Fibroblast of skin of right biceps (primary cell): Measurements from ENCODE around the gene TRAPPC3.
"Not testable (repeated sequence)": the region's sequence is repeated elsewhere in the genome, so short reads cannot be mapped to it uniquely, and the experiment has no call there.

ENCODE experiments used
- DNase-seq: peaks from one replicate; pipeline ENCODE4 v3.0.0-alpha.2; 2013

Gene TRAPPC3

DNA sequence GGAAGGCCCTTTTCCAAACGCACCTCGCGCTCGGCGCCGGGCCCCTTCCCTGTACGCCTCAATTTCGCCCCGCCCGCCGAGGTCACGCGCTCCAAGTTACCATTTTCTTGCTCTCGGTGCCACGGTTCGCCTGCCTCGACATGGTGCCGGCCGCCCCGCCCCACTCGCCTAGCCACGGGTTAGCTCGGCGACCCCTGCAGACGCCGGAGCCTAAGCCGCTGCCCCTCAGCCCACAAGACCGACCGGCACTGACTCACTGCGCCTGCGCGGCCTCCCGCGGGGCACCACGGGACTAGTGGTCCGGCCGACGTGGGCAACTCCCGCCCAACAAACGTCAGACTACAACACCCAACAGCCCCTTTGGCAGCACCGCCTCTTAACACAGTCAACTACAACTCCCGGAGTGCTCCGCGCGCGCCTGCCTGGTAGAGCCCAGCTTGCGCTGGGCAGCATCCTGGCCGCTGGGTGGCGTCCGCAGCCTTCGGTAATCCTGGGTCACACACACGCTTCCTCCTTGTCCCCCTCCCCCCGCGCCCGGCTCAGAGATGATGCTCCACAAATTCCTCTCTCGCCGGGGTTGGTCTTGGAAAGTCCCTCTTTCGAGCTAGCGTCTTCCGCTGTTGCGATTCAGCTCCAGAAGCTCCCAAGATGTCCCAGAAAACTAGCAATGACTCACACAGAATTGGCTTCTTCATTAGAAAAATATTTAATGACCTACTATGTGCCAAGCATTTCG lies at the start of gene TRAPPC3:
Gene TRAPPC3, minus strand, starts transcription at position 250 of the 736 bp plus-strand sequence. Its CDS starts 108 bp downstream, at position 142.
- peak; percentile 100 for DNase-seq

GRCh38 chr1:36198641-36199040 lies 49.4 kb upstream of the TRAPPC3 start:
- DNase-seq = no peak

GRCh38 chr1:36196805-36197204 lies 47.5 kb upstream of the TRAPPC3 start:
- DNase-seq = not testable (repeated sequence)

GRCh38 chr1:36187800-36188593 lies 38.7 kb upstream of the TRAPPC3 start:
- peak; percentile 89 for DNase-seq

- DNase-seq = no peak
Measured at GRCh38 chr1:36183309-36183856, 34.1 kb upstream of the TRAPPC3 start.

DNA sequence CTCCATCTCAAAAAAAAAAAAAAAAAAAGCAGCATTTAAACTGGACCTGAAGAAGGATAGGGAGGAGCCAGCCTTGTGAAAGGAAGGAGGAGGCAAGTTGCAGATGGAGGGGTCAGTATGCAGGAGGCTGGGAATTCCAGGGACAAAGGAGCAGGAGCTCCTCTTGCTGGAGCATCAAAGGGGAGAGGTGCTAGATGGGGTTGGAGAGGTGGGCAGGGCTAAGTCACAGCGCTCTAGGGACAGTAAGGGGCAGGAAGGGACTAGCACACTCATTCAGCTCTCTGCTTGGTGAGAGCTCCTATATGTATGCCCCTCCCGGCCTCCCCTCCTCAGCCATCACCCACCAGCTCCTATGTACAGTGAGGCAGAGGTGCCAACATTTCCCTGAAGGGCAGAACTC lies 33.4 kb upstream of the TRAPPC3 start:
- no peak for DNase-seq

- DNase-seq = no peak
Measured at GRCh38 chr1:36179220-36179600, 29.9 kb upstream of the TRAPPC3 start.

DNA sequence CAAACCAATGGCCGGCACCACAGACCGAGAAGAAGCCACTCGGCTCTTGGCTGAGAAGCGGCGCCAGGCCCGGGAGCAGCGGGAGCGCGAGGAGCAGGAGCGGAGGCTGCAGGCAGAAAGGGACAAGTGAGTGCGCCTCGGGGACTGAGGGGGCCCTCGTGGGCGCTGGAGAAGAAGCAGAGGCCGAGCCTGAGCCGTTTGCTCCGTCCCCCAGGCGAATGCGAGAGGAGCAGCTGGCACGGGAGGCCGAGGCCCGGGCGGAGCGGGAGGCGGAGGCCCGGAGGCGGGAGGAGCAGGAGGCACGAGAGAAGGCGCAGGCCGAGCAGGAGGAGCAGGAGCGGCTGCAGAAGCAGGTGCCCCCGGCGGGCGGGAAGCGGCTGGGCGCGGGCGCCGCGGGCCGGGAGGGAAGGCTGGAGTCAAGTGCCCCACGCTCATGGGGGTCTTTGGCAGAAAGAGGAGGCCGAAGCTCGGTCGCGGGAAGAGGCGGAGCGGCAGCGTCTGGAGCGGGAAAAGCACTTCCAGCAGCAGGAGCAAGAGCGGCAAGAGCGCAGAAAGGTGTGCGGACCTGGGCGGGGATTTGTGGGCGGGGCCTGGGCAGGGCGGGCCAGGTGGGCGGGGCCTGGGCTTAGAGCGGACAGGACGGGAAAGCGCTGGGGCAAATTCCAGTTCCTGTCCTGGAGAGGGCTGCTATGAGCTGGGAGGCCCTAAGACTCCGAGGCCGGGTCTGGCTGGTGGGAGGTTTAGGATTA lies 29.4 kb upstream of the TRAPPC3 start:
- DNase-seq = no peak

GRCh38 chr1:36177589-36178431 lies 28.5 kb upstream of the TRAPPC3 start:
- no peak for DNase-seq

DNA sequence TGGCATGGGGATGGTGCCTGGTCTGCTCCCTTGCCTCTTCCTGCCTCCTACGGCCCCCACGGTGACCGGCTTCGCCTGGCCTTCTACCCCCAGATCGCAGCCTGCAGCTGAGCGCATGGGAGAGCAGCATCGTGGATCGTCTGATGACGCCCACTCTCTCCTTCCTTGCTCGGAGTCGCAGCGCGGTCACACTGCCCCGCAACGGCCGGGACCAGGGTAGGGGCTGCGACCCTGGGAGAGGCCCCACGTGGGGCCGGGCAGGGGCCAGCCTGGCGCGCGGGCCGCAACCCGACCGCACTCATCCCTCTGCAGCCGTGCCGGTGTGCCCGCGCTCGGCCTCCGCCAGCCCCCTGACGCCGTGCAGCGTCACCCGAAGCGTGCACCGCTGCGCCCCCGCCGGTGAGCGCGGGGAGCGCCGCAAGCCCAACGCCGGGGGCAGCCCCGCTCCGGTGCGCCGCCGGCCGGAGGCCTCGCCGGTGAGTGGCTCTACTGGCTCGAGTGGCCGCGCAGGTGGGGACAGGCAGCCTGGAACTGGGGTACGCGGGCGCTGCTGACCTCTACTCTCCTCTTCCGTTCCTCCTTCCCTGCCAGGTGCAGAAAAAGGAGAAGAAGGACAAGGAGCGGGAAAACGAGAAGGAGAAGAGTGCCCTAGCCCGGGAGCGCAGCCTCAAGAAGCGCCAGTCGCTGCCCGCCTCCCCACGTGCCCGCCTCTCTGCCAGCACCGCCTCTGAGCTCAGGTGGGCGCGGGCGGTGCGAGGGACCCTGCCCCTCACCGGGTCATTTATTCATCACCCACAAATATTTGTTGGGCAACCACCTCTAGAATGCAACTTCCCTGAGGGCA lies 27.0 kb upstream of the TRAPPC3 start:
- no peak for DNase-seq

GRCh38 chr1:36175137-36176095 lies 26.1 kb upstream of the TRAPPC3 start:
- DNase-seq = peak; percentile 54

DNA sequence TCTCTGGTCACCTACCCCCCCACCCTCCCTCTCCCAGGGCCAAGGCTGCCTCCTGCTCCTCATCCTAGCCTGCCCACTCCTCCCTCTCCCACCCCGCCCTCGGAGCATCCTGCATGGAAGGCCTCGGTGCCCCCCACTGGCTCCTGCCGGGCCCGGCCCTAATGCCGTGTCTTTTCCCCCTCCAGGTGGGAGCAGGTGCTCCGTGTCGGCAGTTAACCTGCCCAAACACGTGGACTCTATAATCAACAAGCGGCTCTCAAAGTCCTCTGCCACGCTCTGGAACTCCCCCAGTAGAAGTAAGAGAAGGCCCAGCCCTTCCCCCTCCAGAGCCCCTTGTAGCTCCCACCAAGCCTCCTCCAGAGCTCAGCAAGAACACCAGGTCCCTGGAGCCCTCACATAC lies 25.4 kb upstream of the TRAPPC3 start:
- DNase-seq = no peak

- peak; percentile 89 for DNase-seq
Measured at GRCh38 chr1:36172983-36173382, 23.7 kb upstream of the TRAPPC3 start.

DNA sequence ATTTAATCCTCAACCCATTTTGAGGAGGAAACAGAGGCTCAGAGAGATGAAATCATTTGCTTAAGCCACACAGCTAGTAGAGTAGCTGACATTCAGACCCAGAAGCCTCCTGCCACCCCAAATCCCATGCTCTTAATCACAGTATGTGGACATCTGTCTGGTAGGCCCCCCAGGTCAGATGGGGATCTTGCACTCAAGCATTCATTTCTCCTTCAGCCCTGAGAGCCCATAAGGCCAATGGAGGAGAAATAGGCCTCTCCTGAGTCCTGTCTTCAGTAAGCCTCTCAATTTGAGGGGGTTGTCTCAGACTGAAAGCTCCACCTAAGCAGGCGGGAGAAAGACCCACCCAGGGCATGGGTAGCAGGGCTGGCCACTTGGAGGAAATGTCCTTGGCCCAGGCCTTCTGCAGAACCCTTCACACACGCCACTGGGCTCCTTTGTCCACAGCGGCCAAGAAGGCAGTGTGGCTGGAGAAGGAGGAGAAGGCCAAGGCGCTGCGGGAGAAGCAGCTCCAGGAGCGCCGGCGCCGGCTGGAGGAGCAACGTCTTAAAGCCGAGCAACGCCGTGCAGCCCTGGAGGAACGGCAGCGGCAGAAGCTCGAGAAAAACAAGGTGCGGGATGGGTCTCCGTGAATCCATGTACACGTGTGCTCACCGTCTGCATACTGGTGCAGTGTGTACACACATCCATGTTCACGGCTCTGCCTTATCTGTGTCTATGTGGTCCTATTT lies 22.9 kb upstream of the TRAPPC3 start:
- DNase-seq = no peak

GRCh38 chr1:36170643-36171412 lies 21.5 kb upstream of the TRAPPC3 start:
- DNase-seq = no peak

DNA sequence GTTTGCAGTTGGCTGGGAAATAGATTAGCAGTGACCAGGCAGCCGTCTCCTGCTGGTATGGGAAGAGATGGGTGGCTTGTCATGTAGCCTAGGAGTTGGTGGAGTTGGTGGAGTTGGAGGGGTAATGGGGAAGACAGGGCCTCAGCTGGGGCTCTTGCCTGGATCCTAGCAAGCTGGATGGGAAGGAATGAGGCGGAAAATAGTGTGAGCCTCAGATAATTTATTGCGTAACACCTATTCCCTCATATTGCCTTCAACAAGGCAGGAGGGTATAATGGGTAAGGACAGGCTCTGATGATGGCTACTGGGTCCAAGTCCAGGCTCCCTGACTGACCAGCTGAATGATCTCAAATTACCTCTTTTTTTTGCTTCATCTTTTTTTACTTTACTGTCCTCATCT lies 19.2 kb upstream of the TRAPPC3 start:
- DNase-seq = no peak

- DNase-seq = peak; percentile 47
Measured at GRCh38 chr1:36166938-36167905, 17.9 kb upstream of the TRAPPC3 start.
